GM12878 (cell line): ENCODE data around the gene PDE3B.

ENCODE experiments used
- ATF2 ChIP-seq: IDR thresholded peaks from 2 replicates; pipeline ENCODE4 v1.6.1; 2012; ENCODE audit warnings: low read length, inconsistent platforms
- CEBPB ChIP-seq, 2 experiments: fragments of 150-350 bp in 1 of 2; IDR thresholded peaks; 2 replicates each; pipeline ENCODE4 v1.6.1; 2012 to 2014; ENCODE audit warnings: low read depth in 2 of 2, low read length in 2 of 2, borderline replicate concordance in 1 of 2, inconsistent platforms in 1 of 2
- CREB1 ChIP-seq: IDR thresholded peaks from 2 replicates; pipeline ENCODE4 v1.6.1; 2012; ENCODE audit warnings: low read depth, mild to moderate bottlenecking, inconsistent platforms
- TF ChIP-seq, protein P1 (sequence below), 3 experiments: IDR thresholded peaks in 2 of 3; conservative IDR thresholded peaks in 1 of 3; 2 replicates each; pipeline ENCODE4 v1.5.1; 2011; ENCODE audit warnings: low read depth in 3 of 3, low read length in 3 of 3, mild to moderate bottlenecking in 3 of 3, control low read depth in 2 of 3, moderate library complexity in 2 of 3, inconsistent platforms in 1 of 3, mixed read lengths in 1 of 3; ENCODE audit not compliant: control insufficient read depth in 2 of 3, insufficient read depth in 1 of 3; ENCODE audit errors: extremely low read depth in 1 of 3
- TF ChIP-seq, protein P2 (sequence below): IDR thresholded peaks from 2 replicates; pipeline ENCODE4 v1.6.1; 2012; ENCODE audit warnings: mild to moderate bottlenecking, low read depth, low read length

DNA sequence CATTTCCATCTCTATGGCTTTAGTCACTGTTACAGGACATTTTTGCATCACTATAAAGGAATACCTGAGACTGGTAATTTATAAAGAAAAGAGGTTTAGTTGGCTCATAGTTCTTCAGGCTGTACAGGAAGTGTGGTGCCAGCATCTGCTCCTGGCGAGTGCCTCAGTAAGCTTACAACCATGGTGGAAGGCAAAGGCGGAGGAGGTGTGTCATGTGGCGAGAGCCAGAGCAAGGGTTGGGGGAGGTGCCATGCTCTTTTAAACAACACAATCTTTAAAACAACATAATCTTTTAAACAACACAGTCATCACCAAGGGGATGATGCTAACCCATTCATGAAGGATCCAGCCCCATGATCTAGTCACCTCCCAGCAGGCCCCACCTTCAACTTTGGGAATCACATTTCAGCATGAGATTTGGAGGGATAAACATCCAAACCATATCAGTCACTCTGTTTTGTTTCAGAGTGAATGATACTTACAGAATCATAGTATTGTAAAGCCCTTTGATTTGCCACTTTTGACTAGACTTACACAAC, 103.3 kb downstream of the PDE3B start:
- TF ChIP-seq, protein P1, sequence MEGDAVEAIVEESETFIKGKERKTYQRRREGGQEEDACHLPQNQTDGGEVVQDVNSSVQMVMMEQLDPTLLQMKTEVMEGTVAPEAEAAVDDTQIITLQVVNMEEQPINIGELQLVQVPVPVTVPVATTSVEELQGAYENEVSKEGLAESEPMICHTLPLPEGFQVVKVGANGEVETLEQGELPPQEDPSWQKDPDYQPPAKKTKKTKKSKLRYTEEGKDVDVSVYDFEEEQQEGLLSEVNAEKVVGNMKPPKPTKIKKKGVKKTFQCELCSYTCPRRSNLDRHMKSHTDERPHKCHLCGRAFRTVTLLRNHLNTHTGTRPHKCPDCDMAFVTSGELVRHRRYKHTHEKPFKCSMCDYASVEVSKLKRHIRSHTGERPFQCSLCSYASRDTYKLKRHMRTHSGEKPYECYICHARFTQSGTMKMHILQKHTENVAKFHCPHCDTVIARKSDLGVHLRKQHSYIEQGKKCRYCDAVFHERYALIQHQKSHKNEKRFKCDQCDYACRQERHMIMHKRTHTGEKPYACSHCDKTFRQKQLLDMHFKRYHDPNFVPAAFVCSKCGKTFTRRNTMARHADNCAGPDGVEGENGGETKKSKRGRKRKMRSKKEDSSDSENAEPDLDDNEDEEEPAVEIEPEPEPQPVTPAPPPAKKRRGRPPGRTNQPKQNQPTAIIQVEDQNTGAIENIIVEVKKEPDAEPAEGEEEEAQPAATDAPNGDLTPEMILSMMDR (IDR thresholded peaks at IDR 0.05 in 2 of 3, conservative IDR thresholded peaks at IDR 0.05 in 1 of 3; ENCODE audit: control insufficient read depth in 2 of 3, extremely low read depth in 1 of 3, insufficient read depth in 1 of 3, low read depth in 3 of 3, low read length in 3 of 3), result no peak
- TF ChIP-seq ATF2 (no peak), CEBPB (IDR thresholded peaks at IDR 0.05; ENCODE audit: borderline replicate concordance in 1 of 2, low read depth in 2 of 2, low read length in 2 of 2) (no peak), CREB1 (no peak)
- TF ChIP-seq, protein P2, sequence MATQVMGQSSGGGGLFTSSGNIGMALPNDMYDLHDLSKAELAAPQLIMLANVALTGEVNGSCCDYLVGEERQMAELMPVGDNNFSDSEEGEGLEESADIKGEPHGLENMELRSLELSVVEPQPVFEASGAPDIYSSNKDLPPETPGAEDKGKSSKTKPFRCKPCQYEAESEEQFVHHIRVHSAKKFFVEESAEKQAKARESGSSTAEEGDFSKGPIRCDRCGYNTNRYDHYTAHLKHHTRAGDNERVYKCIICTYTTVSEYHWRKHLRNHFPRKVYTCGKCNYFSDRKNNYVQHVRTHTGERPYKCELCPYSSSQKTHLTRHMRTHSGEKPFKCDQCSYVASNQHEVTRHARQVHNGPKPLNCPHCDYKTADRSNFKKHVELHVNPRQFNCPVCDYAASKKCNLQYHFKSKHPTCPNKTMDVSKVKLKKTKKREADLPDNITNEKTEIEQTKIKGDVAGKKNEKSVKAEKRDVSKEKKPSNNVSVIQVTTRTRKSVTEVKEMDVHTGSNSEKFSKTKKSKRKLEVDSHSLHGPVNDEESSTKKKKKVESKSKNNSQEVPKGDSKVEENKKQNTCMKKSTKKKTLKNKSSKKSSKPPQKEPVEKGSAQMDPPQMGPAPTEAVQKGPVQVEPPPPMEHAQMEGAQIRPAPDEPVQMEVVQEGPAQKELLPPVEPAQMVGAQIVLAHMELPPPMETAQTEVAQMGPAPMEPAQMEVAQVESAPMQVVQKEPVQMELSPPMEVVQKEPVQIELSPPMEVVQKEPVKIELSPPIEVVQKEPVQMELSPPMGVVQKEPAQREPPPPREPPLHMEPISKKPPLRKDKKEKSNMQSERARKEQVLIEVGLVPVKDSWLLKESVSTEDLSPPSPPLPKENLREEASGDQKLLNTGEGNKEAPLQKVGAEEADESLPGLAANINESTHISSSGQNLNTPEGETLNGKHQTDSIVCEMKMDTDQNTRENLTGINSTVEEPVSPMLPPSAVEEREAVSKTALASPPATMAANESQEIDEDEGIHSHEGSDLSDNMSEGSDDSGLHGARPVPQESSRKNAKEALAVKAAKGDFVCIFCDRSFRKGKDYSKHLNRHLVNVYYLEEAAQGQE, result no peak
